ENCODE data around the gene SPEF1. TPM values are rescaled to one million over a fixed set of nuclear protein-coding genes. Genes with fewer than 3 reads are reported as not detected.
A peak's percentile ranks its signal among the peaks of the same experiment; 100 is the strongest.

Gene SPEF1
- total RNA-seq, 1 experiment from 2014 or later = 0.24 TPM

DNA sequence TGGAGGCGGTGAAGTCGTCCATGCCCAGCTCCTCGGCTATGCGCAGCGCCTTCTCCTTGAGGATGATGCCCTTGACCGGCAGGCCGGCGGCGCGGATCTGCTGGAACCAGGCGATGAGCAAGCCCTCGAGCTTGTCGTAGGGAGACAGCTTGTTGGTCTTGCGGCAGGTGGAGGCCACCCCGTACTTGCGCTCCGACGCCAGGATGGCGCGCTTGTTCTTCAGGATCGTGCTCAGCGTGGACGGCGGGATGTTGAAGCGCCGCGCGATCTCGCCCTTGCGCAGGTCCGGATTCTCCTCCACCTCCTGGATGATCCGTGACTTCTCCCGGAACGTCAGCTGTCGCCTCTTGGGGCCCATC lies 4.9 kb upstream of the SPEF1 start:
- H3T11ph ChIP-seq (ENCODE audit: low read length) = no peak overlapping the region
- peak overlapping the region; percentile 86 for H3K14ac ChIP-seq (ENCODE audit: insufficient read depth, low read length)
- no peak overlapping the region for H2BK5ac ChIP-seq (ENCODE audit: insufficient read length, low read length)
- H3K56ac ChIP-seq (ENCODE audit: insufficient read length, low read depth, low read length) = no peak overlapping the region
- no peaks in the 10 kb centered on the region for H3K9me3 Mint-ChIP-seq
- H2BK120ac ChIP-seq (ENCODE audit: low read depth, low read length, poor library complexity, severe bottlenecking) = no peak overlapping the region
- H2AFZ ChIP-seq (ENCODE audit: low read length) = no peak overlapping the region
- peaks cover 26% of the 10 kb centered on the region for H3K27me3 Mint-ChIP-seq (ENCODE audit: low read depth)
- peak overlapping the region in 1 of 3 experiments; percentile 75; a peak in 1 of 7 replicates for H3K27ac Mint-ChIP-seq
- no peak overlapping the region for H2BK12ac ChIP-seq (ENCODE audit: insufficient read length, low read depth, low read length)
- H3K9ac ChIP-seq (ENCODE audit: extremely low read depth, insufficient read length, low read length) = peak overlapping the region; percentile 62
- no peak overlapping the region for H4K91ac ChIP-seq (ENCODE audit: insufficient read length, low read depth, low read length)
- peaks cover 5 to 12% (median 8%) of the 10 kb centered on the region in 3 experiments for H3K36me3 Mint-ChIP-seq (ENCODE audit: insufficient read depth in 1 of 3, low read depth in 3 of 3)
- no peak for DNase-seq
- no CpG with 5 or more reads among the region's 35 CpGs for WGBS (ENCODE audit: extremely low coverage, insufficient read length, low lambda C conversion rate)
- H3K27me3 ChIP-seq (ENCODE audit: insufficient read depth, low read length) = no peaks in the 10 kb centered on the region
- H3K4ac ChIP-seq (ENCODE audit: low read depth, low read length) = no peak overlapping the region
- no peak overlapping the region for H2AK5ac ChIP-seq (ENCODE audit: insufficient read length, low read length)
- H3K79me2 ChIP-seq (ENCODE audit: insufficient read depth, low read length) = no peaks in the 10 kb centered on the region
- H3K27ac ChIP-seq (ENCODE audit: insufficient read length, low read depth, low read length) = no peak overlapping the region
- H3K23ac ChIP-seq (ENCODE audit: insufficient read length, low read depth, low read length) = no peak overlapping the region
- H3K4me1 ChIP-seq (ENCODE audit: insufficient read depth, low read length) = no peaks in the 10 kb centered on the region
- H4K8ac ChIP-seq (replicated peaks; ENCODE audit: insufficient read length, low read depth, low read length) = no peak overlapping the region
- no peaks in the 10 kb centered on the region for H4K20me1 ChIP-seq (ENCODE audit: control insufficient read depth, insufficient read depth, insufficient read length)
- H3K23me2 ChIP-seq (ENCODE audit: insufficient read length, low read depth, low read length, poor library complexity, severe bottlenecking) = peaks cover 8% of the 10 kb centered on the region
- H3K4me3 Mint-ChIP-seq = peak overlapping the region; percentile 84 to 91
- peak overlapping the region; percentile 77 for H3K4me2 ChIP-seq (ENCODE audit: insufficient read depth, insufficient read length, low read length)
- H2BK20ac ChIP-seq (ENCODE audit: low read depth, low read length, poor library complexity, severe bottlenecking) = no peak overlapping the region
- H4K5ac ChIP-seq (ENCODE audit: insufficient read length, low read depth, low read length) = no peak overlapping the region
- H3K9me3 ChIP-seq (ENCODE audit: control insufficient read depth, low read depth, low read length) = no peaks in the 10 kb centered on the region
- TF ChIP-seq, protein P1, sequence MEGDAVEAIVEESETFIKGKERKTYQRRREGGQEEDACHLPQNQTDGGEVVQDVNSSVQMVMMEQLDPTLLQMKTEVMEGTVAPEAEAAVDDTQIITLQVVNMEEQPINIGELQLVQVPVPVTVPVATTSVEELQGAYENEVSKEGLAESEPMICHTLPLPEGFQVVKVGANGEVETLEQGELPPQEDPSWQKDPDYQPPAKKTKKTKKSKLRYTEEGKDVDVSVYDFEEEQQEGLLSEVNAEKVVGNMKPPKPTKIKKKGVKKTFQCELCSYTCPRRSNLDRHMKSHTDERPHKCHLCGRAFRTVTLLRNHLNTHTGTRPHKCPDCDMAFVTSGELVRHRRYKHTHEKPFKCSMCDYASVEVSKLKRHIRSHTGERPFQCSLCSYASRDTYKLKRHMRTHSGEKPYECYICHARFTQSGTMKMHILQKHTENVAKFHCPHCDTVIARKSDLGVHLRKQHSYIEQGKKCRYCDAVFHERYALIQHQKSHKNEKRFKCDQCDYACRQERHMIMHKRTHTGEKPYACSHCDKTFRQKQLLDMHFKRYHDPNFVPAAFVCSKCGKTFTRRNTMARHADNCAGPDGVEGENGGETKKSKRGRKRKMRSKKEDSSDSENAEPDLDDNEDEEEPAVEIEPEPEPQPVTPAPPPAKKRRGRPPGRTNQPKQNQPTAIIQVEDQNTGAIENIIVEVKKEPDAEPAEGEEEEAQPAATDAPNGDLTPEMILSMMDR (conservative IDR thresholded peaks at IDR 0.05) = no peak
- no peak overlapping the region for H2BK15ac ChIP-seq (ENCODE audit: low read depth, low read length)
- H3K79me1 ChIP-seq (ENCODE audit: insufficient read depth, low read depth, low read length, poor library complexity, severe bottlenecking) = no peaks in the 10 kb centered on the region
- no peak overlapping the region for H3K18ac ChIP-seq (ENCODE audit: insufficient read length, low read depth, low read length)
- peaks cover 17 to 25% of the 10 kb centered on the region in 2 experiments for H3K4me1 Mint-ChIP-seq

Data from H9 (cell line).